Effector memory CD4-positive, alpha-beta T cell (primary cell): Measurements from ENCODE around the gene IRAK4.

Source experiments
- DNase-seq, 3 donors: peaks; one replicate each; pipeline ENCODE4 v3.0.0-alpha.2; 2020
- H3K27ac ChIP-seq: 2 replicates; pipeline ENCODE4 v1.7.0; 2013; ENCODE audit warnings: mild to moderate bottlenecking, low read length, moderate library complexity; ENCODE audit not compliant: insufficient read depth, poor library complexity, severe bottlenecking
- H3K27me3 ChIP-seq: replicated peaks from 2 replicates; pipeline ENCODE4 v1.7.0; 2013; ENCODE audit warnings: mild to moderate bottlenecking, low read length; ENCODE audit not compliant: insufficient read depth, control insufficient read depth, poor library complexity, severe bottlenecking
- H3K36me3 ChIP-seq: 2 replicates; pipeline ENCODE4 v1.7.0; 2013; ENCODE audit warnings: mild to moderate bottlenecking, low read length, moderate library complexity; ENCODE audit not compliant: control insufficient read depth, insufficient read depth
- H3K4me1 ChIP-seq: 2 replicates; pipeline ENCODE4 v1.7.0; 2013; ENCODE audit warnings: low read length, mild to moderate bottlenecking; ENCODE audit not compliant: control insufficient read depth, insufficient read depth, poor library complexity, severe bottlenecking
- H3K4me3 ChIP-seq: 2 replicates; pipeline ENCODE4 v1.7.0; 2013; ENCODE audit warnings: low read length, low read depth, mild to moderate bottlenecking; ENCODE audit not compliant: insufficient read depth, poor library complexity, severe bottlenecking
- H3K9me3 ChIP-seq: 2 replicates; pipeline ENCODE4 v1.7.0; 2013; ENCODE audit warnings: mild to moderate bottlenecking, low read length, moderate library complexity; ENCODE audit not compliant: control insufficient read depth

IRAK4 gene

DNA sequence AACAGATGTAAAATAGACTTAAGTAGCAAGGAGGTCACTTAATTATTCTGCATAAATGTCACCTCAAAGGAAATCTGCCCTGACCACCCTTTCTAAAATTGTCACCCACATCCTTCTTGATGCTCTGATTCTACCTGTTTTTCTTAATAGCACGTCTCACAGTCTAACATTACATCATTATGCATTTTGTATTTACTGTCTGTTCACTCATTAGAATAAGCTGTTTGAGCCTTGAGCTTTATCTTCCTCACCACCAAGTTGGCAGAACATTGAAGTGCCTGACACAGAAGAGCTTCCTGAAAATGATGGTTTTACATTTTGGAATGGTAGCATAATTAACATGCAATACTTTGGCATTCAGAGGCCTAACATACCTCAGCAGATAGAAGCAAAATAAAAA, 68.3 kb downstream of the IRAK4 start:
- H3K27me3 ChIP-seq, result no peaks in the 10 kb centered on the region
- peaks cover 4% of the 10 kb centered on the region for H3K4me1 ChIP-seq
- no peak overlapping the region for H3K27ac ChIP-seq
- DNase-seq, result no peak
- no peaks in the 10 kb centered on the region for H3K36me3 ChIP-seq
- no peak overlapping the region for H3K4me3 ChIP-seq
- no peaks in the 10 kb centered on the region for H3K9me3 ChIP-seq

DNA sequence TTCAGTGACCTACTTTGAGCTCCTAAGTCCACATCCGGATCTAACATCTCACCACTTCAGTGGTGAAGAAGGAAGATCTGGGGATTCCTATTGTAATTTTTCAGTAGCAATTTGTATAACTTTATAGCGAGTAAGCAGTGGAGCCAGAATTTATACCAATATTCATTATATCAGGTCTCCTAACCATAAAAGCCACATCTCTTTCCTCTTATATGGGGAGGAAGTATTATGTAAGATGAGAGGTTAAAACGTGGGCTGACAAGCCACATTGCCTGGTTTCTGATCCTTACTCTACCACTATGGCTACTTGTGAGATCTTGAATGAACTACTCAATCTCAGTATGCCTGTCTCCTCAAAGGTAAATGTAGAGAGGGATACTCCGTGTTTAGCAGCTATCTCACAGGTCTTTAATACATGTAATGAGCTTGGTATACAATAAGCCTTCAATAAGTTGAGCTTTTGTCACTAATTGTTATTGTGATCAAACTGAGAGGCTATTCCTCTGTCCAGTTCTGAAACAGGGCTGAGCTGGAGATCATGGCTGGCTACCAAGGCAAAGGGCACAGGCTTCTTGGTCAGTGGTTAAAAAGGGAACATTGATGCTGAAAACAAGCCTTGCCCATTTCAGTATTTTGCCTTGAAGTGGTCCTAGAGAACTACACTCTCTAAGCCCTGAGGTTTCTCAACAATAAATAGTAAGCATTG, 73.9 kb downstream of the IRAK4 start:
- no peak overlapping the region for H3K4me3 ChIP-seq
- no peaks in the 10 kb centered on the region for H3K36me3 ChIP-seq
- H3K9me3 ChIP-seq, result no peaks in the 10 kb centered on the region
- no peaks in the 10 kb centered on the region for H3K27me3 ChIP-seq
- no peak for DNase-seq
- H3K4me1 ChIP-seq, result peaks cover 23% of the 10 kb centered on the region
- H3K27ac ChIP-seq, result no peak overlapping the region

- Histone ChIP-seq H3K4me1 (peaks cover 23% of the 10 kb centered on the region), H3K27me3 (no peaks in the 10 kb centered on the region), H3K4me3 (peak overlapping the region; percentile 71), H3K9me3 (no peaks in the 10 kb centered on the region), H3K27ac (peak overlapping the region; percentile 65), H3K36me3 (no peaks in the 10 kb centered on the region)
- DNase-seq, result no peak
Measured at GRCh38 chr12:43835264-43835655, 76.5 kb downstream of the IRAK4 start.

DNA sequence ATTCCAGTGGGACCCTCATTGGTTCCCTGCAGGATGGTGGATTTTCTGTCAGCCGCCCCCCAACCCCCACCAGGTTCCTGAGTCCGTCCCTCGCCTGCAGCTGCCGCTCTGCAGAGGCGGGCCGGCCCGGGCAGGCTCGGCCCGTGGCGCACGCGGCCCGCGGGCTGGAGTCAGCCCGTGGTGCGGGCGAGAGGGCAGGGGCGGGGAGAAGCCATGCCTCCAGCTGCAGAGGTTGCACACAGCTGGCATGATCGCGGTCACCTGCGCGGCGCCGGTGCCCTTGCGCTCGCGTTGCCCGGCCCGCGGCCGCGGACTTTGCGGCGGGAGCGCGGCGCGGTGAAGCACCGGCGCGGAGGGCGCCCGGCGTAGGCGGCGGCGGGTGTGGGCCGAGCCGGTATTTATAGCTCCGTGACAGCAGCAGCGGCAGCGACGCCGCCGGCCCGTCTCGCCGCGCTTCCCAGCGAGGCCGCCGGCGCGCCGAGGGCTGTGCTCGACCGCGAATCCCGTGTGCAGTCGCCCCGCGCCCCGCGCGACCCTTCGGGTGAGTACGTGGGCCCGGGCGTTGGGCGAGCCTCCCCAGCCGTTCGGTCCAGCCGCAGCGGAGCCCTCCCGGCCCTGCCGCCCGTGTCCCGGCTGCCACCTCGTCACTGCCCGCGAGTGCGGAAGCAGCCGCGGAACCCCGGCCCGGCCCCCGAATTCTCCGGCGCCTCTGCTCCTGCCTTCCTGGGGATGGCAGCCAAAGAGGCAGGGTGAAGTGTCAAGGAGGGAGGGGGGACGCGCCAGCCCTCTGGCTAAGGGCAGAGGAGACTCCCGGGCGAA, 77.1 kb downstream of the IRAK4 start, which contains the start of gene TMEM117:
Gene TMEM117 (plus strand): TSS at position 426 of the 819 bp plus-strand sequence.
- H3K4me3 ChIP-seq, result peak within 1 kb of the TSS; percentile 71
- DNase-seq, result peak; percentile 35 to 50 (median 43)

DNA sequence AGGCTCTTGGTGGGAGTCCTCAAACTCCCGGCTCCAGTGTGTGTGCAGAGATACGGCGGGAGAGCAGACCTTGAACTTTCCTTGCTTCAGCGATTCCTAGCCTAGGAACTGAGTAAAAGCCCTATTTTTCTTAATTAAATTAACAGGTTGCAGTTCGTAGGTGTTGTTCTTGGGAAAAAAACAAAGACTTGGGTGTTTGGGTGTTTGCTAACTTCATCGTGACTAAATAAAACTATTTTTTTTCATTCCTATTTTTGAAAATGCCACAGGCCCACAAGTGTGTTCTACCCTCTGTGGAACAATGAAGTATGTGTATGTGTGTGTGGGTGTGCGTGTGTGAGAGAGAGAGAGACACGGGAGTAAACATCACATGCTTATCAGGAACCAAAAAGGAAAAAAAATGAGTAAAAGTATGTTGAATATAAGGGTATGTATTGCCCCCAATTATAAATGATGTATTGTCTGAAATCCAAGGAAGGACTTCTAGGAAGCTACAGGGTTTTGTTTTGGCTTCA, 77.8 kb downstream of the IRAK4 start:
- H3K27ac ChIP-seq, result peak overlapping the region; percentile 65
- no peaks in the 10 kb centered on the region for H3K27me3 ChIP-seq
- DNase-seq, result no peak
- H3K4me3 ChIP-seq, result peak overlapping the region; percentile 71
- no peaks in the 10 kb centered on the region for H3K9me3 ChIP-seq
- peaks cover 21% of the 10 kb centered on the region for H3K4me1 ChIP-seq
- H3K36me3 ChIP-seq, result no peaks in the 10 kb centered on the region

More for the DNA sequence above, 77.1 kb downstream of the IRAK4 start, which contains the start of gene TMEM117:
- Histone ChIP-seq H3K4me1 (peaks cover 23% of the 10 kb centered on the region), H3K27me3 (no peaks in the 10 kb centered on the region), H3K36me3 (no peaks in the 10 kb centered on the region), H3K9me3 (no peaks in the 10 kb centered on the region), H3K27ac (peak within 1 kb of the TSS; percentile 65)
